Measurements from ENCODE around the gene NFX1.

GRCh38 chr9:33273972-33274328 is 16.4 kb upstream of the NFX1 start:
- TF ChIP-seq CTCF (IDR thresholded peaks at IDR 0.05; ENCODE audit: insufficient read depth, low read length) = no peak
- TF ChIP-seq, protein P1, sequence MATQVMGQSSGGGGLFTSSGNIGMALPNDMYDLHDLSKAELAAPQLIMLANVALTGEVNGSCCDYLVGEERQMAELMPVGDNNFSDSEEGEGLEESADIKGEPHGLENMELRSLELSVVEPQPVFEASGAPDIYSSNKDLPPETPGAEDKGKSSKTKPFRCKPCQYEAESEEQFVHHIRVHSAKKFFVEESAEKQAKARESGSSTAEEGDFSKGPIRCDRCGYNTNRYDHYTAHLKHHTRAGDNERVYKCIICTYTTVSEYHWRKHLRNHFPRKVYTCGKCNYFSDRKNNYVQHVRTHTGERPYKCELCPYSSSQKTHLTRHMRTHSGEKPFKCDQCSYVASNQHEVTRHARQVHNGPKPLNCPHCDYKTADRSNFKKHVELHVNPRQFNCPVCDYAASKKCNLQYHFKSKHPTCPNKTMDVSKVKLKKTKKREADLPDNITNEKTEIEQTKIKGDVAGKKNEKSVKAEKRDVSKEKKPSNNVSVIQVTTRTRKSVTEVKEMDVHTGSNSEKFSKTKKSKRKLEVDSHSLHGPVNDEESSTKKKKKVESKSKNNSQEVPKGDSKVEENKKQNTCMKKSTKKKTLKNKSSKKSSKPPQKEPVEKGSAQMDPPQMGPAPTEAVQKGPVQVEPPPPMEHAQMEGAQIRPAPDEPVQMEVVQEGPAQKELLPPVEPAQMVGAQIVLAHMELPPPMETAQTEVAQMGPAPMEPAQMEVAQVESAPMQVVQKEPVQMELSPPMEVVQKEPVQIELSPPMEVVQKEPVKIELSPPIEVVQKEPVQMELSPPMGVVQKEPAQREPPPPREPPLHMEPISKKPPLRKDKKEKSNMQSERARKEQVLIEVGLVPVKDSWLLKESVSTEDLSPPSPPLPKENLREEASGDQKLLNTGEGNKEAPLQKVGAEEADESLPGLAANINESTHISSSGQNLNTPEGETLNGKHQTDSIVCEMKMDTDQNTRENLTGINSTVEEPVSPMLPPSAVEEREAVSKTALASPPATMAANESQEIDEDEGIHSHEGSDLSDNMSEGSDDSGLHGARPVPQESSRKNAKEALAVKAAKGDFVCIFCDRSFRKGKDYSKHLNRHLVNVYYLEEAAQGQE (IDR thresholded peaks at IDR 0.05; ENCODE audit: insufficient replicate concordance, low read depth) = no peak
- TF ChIP-seq GABPA (IDR thresholded peaks at IDR 0.05; ENCODE audit: low read depth) = no peak

Measured in HL-60 (cell line).